Caco-2 (cell line): ENCODE results near the gene PRSS21. TPM values are rescaled to one million over a fixed set of nuclear protein-coding genes. Genes with fewer than 3 reads are reported as not detected.

ENCODE experiments used
- BruUV-seq: library from RNA; stranded (reverse); fragments of 400-500 nt; replicated peaks from 2 replicates; lab custom pipeline; 2021; lab: Mats Ljungman, UMichigan
- CTCF ChIA-PET: fragments of 300-600 bp; sonication (Branson Sonifier 250); formaldehyde crosslinking; loops from one replicate; lab custom pipeline; 2022; ENCODE audit warnings: antibody characterized with exemption; lab: Charles Lee
- POLR2A ChIA-PET: fragments of 300-600 bp; sonication (Branson Sonifier 250); formaldehyde crosslinking; loops from one replicate; lab custom pipeline; 2022; ENCODE audit warnings: antibody characterized with exemption; lab: Charles Lee
- DNase-seq, 2 experiments: peaks; one replicate each; pipeline versions ENCODE4 v3.0.0 to v3.0.0-alpha.2; 2020 to 2022
- H3K27me3 ChIP-seq: replicated peaks from 2 replicates; pipeline ENCODE4 v1.6.0; 2011; ENCODE audit warnings: low read length; ENCODE audit not compliant: control insufficient read depth, insufficient read depth
- H3K36me3 ChIP-seq: 2 replicates; pipeline ENCODE4 v1.5.1; 2011; ENCODE audit warnings: low read length; ENCODE audit not compliant: control insufficient read depth, insufficient read depth
- H3K4me1 ChIP-seq: fragments of 250-450 bp; sonication (Bioruptor Pico); 2 replicates; pipeline ENCODE4 v1.5.1; 2020; ENCODE audit warnings: mild to moderate bottlenecking
- H3K4me3 ChIP-seq: 2 replicates; pipeline ENCODE4 v1.5.1; 2011; ENCODE audit warnings: low read depth, mild to moderate bottlenecking, control low read depth, low read length
- H3K9me3 ChIP-seq: fragments of 250-450 bp; sonication (Bioruptor Pico); 2 replicates; pipeline ENCODE4 v1.5.1; 2020; ENCODE audit warnings: mild to moderate bottlenecking, moderate library complexity
- H3K27ac Mint-ChIP-seq: one replicate; pipeline ENCODE4 v1.8.0; 2022; ENCODE audit warnings: mixed read lengths; ENCODE audit not compliant: unreplicated experiment
- H3K27me3 Mint-ChIP-seq: one replicate; pipeline ENCODE4 v1.8.0; 2022; ENCODE audit warnings: mixed read lengths; ENCODE audit not compliant: insufficient read depth, unreplicated experiment
- H3K36me3 Mint-ChIP-seq: one replicate; pipeline ENCODE4 v1.8.0; 2022; ENCODE audit warnings: mild to moderate bottlenecking, mixed read lengths; ENCODE audit not compliant: insufficient read depth, unreplicated experiment
- H3K4me1 Mint-ChIP-seq: one replicate; pipeline ENCODE4 v1.8.0; 2022; ENCODE audit warnings: low read depth, mixed read lengths; ENCODE audit not compliant: unreplicated experiment
- H3K4me3 Mint-ChIP-seq: one replicate; pipeline ENCODE4 v1.8.0; 2022; ENCODE audit warnings: mild to moderate bottlenecking, moderate library complexity, mixed read lengths; ENCODE audit not compliant: unreplicated experiment
- H3K9me3 Mint-ChIP-seq: one replicate; pipeline ENCODE4 v1.8.0; 2022; ENCODE audit warnings: mixed read lengths; ENCODE audit not compliant: unreplicated experiment
- CTCF ChIP-seq, 2 experiments: fragments of 200-600 bp in 1 of 2; IDR thresholded peaks; 1 replicate in 1 of 2; 2 replicates in 1 of 2; pipeline versions ENCODE4 v1.5.1 to v1.8.0; 2011 to 2022; ENCODE audit warnings: antibody characterized with exemption in 1 of 2, control low read depth in 1 of 2, inconsistent platforms in 1 of 2, low read depth in 1 of 2, low read length in 1 of 2, mild to moderate bottlenecking in 1 of 2, moderate library complexity in 1 of 2; ENCODE audit not compliant: insufficient read depth in 1 of 2, severe bottlenecking in 1 of 2, unreplicated experiment in 1 of 2
- intact Hi-C: fragments of 100-400 bp; cut with micrococcal nuclease; formaldehyde crosslinking; loops from one replicate; pipeline ENCODE4 v1.10.0; 2022; ENCODE audit not compliant: unreplicated experiment
- total RNA-seq: library from RNA; stranded (reverse); gene quantifications from 2 replicates; pipeline ENCODE4 v1.2.3, GENCODE V29; 2022

PRSS21 gene
- total RNA-seq, 1 experiment from 2014 or later, result not detected

- Mint-ChIP-seq H3K4me1 (no peaks in the 10 kb centered on the region), H3K36me3 (no peaks in the 10 kb centered on the region), H3K9me3 (no peaks in the 10 kb centered on the region), H3K4me3 (no peak overlapping the region), H3K27ac (no peak overlapping the region), H3K27me3 (no peaks in the 10 kb centered on the region)
- no peak for TF ChIP-seq CTCF (IDR thresholded peaks at IDR 0.05; ENCODE audit: insufficient read depth in 1 of 2, low read depth in 1 of 2, low read length in 1 of 2, severe bottlenecking in 1 of 2, unreplicated experiment in 1 of 2)
- H3K4me1 ChIP-seq, result no peaks in the 10 kb centered on the region
- H3K36me3 ChIP-seq, result no peaks in the 10 kb centered on the region
- no TSS peak for BruUV-seq
- ChIA-PET POLR2A (no interaction called here), CTCF (no interaction called here)
- no peaks in the 10 kb centered on the region for H3K9me3 ChIP-seq
- no peak overlapping the region for H3K4me3 ChIP-seq
- no peak for DNase-seq
- H3K27me3 ChIP-seq, result no peaks in the 10 kb centered on the region
- intact Hi-C loops, result no loop called here
These were observed 11.4 kb downstream of the PRSS21 start for GRCh38 chr16:2828521-2828840.

- H3K27ac Mint-ChIP-seq, result no peak overlapping the region
- Histone ChIP-seq H3K4me1 (no peaks in the 10 kb centered on the region), H3K27me3 (no peaks in the 10 kb centered on the region), H3K36me3 (no peaks in the 10 kb centered on the region), H3K4me3 (no peak overlapping the region), H3K9me3 (no peaks in the 10 kb centered on the region)
- ChIA-PET CTCF (interaction anchor here (1.1 kb wide), 1 partner anchor 12 kb away, joined by 3 read pairs; the partner anchor contains the start of gene PRSS21), POLR2A (no interaction called here)
- no TSS peak for BruUV-seq
- no peak for DNase-seq
- intact Hi-C loops, result no loop called here
- no peaks in the 10 kb centered on the region for H3K4me1 Mint-ChIP-seq
- H3K27me3 Mint-ChIP-seq, result no peaks in the 10 kb centered on the region
- no peak for TF ChIP-seq CTCF (IDR thresholded peaks at IDR 0.05; ENCODE audit: insufficient read depth in 1 of 2, low read depth in 1 of 2, low read length in 1 of 2, severe bottlenecking in 1 of 2, unreplicated experiment in 1 of 2)
- no peaks in the 10 kb centered on the region for H3K36me3 Mint-ChIP-seq
- no peaks in the 10 kb centered on the region for H3K9me3 Mint-ChIP-seq
- no peak overlapping the region for H3K4me3 Mint-ChIP-seq
These were observed 11.9 kb downstream of the PRSS21 start for GRCh38 chr16:2828876-2829430.

GRCh38 chr16:2829501-2830354 lies 12.7 kb downstream of the PRSS21 start, which contains the start of gene ZG16B:
TSS of gene ZG16B (plus strand) at chr16:2830303. CDS start at chr16:2830442, 139 bp downstream.
- CTCF ChIA-PET, result interaction anchor here (0.7 to 1.1 kb wide), 2 partner anchors 13 to 45 kb away, joined by 3 read pairs; partner anchors contain the start of gene PRSS21
- Mint-ChIP-seq H3K9me3 (no peaks in the 10 kb centered on the region), H3K4me1 (no peaks in the 10 kb centered on the region), H3K36me3 (no peaks in the 10 kb centered on the region), H3K4me3 (no peak within 1 kb of the TSS), H3K27me3 (no peaks in the 10 kb centered on the region), H3K27ac (no peak within 1 kb of the TSS)
- no peak for DNase-seq
- BruUV-seq, result no TSS peak
- H3K4me3 ChIP-seq, result no peak within 1 kb of the TSS
- no peaks in the 10 kb centered on the region for H3K27me3 ChIP-seq
- intact Hi-C loops, result no loop called here
- no peaks in the 10 kb centered on the region for H3K4me1 ChIP-seq
- no peaks in the 10 kb centered on the region for H3K36me3 ChIP-seq
- POLR2A ChIA-PET, result no interaction called here
- H3K9me3 ChIP-seq, result no peaks in the 10 kb centered on the region
- TF ChIP-seq CTCF (IDR thresholded peaks at IDR 0.05; ENCODE audit: insufficient read depth in 1 of 2, low read depth in 1 of 2, low read length in 1 of 2, severe bottlenecking in 1 of 2, unreplicated experiment in 1 of 2), result no peak
